ENCODE measurements around the gene EFL1.

EFL1 gene

DNA sequence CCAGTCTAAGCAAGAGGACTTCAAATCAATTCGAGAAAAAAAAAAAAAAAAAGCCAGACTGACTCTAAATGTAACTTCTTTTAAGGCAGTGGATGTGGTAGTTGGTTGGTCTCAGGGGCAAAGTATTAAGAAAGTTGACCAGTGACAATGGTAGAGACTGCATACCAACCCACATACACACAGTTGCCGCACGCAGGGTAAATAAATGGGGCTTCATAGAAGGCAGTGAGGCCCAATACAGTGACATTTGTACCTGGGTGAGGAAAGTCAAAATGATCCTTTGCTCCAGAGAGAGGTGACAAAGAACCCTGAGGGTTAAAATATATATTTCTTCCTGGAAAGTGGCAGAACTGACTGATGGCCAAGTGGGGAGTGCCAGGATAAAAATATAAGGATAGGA lies 116.0 kb downstream of the EFL1 start:
- TF ChIP-seq, protein P1, sequence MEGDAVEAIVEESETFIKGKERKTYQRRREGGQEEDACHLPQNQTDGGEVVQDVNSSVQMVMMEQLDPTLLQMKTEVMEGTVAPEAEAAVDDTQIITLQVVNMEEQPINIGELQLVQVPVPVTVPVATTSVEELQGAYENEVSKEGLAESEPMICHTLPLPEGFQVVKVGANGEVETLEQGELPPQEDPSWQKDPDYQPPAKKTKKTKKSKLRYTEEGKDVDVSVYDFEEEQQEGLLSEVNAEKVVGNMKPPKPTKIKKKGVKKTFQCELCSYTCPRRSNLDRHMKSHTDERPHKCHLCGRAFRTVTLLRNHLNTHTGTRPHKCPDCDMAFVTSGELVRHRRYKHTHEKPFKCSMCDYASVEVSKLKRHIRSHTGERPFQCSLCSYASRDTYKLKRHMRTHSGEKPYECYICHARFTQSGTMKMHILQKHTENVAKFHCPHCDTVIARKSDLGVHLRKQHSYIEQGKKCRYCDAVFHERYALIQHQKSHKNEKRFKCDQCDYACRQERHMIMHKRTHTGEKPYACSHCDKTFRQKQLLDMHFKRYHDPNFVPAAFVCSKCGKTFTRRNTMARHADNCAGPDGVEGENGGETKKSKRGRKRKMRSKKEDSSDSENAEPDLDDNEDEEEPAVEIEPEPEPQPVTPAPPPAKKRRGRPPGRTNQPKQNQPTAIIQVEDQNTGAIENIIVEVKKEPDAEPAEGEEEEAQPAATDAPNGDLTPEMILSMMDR (IDR thresholded peaks at IDR 0.05) = no peak

- TF ChIP-seq, protein P1 (IDR thresholded peaks at IDR 0.05) = no peak
These were observed 118.8 kb downstream of the EFL1 start for GRCh38 chr15:82143390-82144385.

DNA sequence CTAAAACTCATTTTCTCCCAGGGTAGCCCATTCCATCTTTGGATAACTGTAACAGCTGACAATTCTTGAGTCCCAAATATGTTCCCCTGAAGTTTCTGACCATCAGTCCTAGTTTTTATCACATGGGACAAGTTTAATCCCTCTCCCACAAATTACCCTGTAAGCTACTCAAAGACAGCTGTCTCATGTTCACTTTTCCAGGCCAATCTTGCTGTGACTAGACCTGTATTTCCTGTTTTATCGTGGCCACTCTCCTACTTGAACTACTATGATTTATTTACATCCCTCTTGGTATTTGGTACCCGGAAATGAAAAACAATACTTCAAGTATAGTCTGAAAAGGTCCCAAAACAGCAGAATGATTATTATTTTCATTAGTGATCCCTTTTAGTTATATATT lies 121.6 kb downstream of the EFL1 start:
- TF ChIP-seq, protein P1 (IDR thresholded peaks at IDR 0.05) = no peak

- TF ChIP-seq, protein P1 (IDR thresholded peaks at IDR 0.05) = peak; percentile 69
These were observed 122.7 kb downstream of the EFL1 start for GRCh38 chr15:82139823-82140268.

GRCh38 chr15:82138306-82138705 lies 124.2 kb downstream of the EFL1 start:
- TF ChIP-seq, protein P1 (IDR thresholded peaks at IDR 0.05) = no peak

GRCh38 chr15:82137261-82137660 lies 125.3 kb downstream of the EFL1 start:
- TF ChIP-seq, protein P1 (IDR thresholded peaks at IDR 0.05) = no peak

GRCh38 chr15:82136120-82136519 lies 126.4 kb downstream of the EFL1 start:
- TF ChIP-seq, protein P1 (IDR thresholded peaks at IDR 0.05) = no peak

Measured in LNCAP (cell line).